Activated T-cell treated with anti-CD3 and anti-CD28 coated beads, Interleukin-2, amount 50 U/mL, for 24 hours (primary cell): ENCODE data around the gene SPTBN5.
A peak's percentile ranks its signal among the peaks of the same experiment; 100 is the strongest.

Experiments used
- DNase-seq: peaks from one replicate; pipeline ENCODE4 v3.0.0-alpha.2; 2020
- H3K27ac Mint-ChIP-seq: 2 replicates; pipeline ENCODE4 v1.8.0; 2020; ENCODE audit warnings: mild to moderate bottlenecking, mixed read lengths
- H3K27me3 Mint-ChIP-seq: 2 replicates; pipeline ENCODE4 v1.8.0; 2020; ENCODE audit warnings: mixed read lengths
- H3K36me3 Mint-ChIP-seq: 2 replicates; pipeline ENCODE4 v1.8.0; 2020; ENCODE audit warnings: low read depth, mixed read lengths
- H3K4me1 Mint-ChIP-seq: 2 replicates; pipeline ENCODE4 v1.8.0; 2020; ENCODE audit warnings: low read depth, mixed read lengths
- H3K4me3 Mint-ChIP-seq: 2 replicates; pipeline ENCODE4 v1.8.0; 2020; ENCODE audit warnings: mild to moderate bottlenecking, moderate library complexity, mixed read lengths
- H3K9me3 Mint-ChIP-seq: 2 replicates; pipeline ENCODE4 v1.8.0; 2020; ENCODE audit warnings: mixed read lengths

Gene SPTBN5

DNA sequence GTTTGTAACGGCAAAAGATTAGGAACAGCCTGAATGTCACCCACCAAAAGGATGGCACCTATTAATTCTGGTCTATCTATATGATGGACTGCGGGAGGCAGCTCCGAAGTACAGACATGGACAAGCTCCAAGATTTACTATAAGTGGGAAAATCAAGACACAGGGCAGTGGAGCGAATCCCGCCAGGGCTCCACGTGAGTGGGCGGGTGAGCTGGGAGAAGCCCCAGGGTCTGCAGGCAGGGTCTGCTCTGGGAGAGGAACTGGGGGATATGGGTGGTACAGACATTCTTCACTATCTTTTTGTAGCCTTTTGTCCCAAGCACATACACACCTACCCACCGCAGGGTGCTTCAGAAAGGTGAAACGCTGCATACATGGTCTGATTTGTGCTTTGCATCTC is 38.2 kb upstream of the SPTBN5 start:
- peaks cover 50% of the 10 kb centered on the region for H3K36me3 Mint-ChIP-seq
- no peaks in the 10 kb centered on the region for H3K27me3 Mint-ChIP-seq
- no peak for DNase-seq
- no peak overlapping the region for H3K4me3 Mint-ChIP-seq
- peaks cover 67% of the 10 kb centered on the region for H3K4me1 Mint-ChIP-seq
- peaks cover 3% of the 10 kb centered on the region for H3K9me3 Mint-ChIP-seq
- H3K27ac Mint-ChIP-seq, result no peak overlapping the region

- no peak overlapping the region for H3K27ac Mint-ChIP-seq
Observed at GRCh38 chr15:41930867-41931222, 37.0 kb upstream of the SPTBN5 start.

GRCh38 chr15:41930221-41930866 is 36.5 kb upstream of the SPTBN5 start:
- H3K4me1 Mint-ChIP-seq, result peaks cover 61% of the 10 kb centered on the region
- no peak for DNase-seq
- H3K9me3 Mint-ChIP-seq, result no peaks in the 10 kb centered on the region
- H3K27me3 Mint-ChIP-seq, result no peaks in the 10 kb centered on the region
- no peak overlapping the region for H3K4me3 Mint-ChIP-seq
- H3K27ac Mint-ChIP-seq, result no peak overlapping the region
- H3K36me3 Mint-ChIP-seq, result peaks cover 42% of the 10 kb centered on the region

More at GRCh38 chr15:41930867-41931222, 37.0 kb upstream of the SPTBN5 start:
- Mint-ChIP-seq H3K27me3 (no peaks in the 10 kb centered on the region), H3K9me3 (peaks cover 3% of the 10 kb centered on the region), H3K36me3 (peaks cover 43% of the 10 kb centered on the region), H3K4me3 (no peak overlapping the region), H3K4me1 (peaks cover 66% of the 10 kb centered on the region)
- no peak for DNase-seq

GRCh38 chr15:41928637-41929620 is 35.1 kb upstream of the SPTBN5 start:
- H3K27me3 Mint-ChIP-seq, result no peaks in the 10 kb centered on the region
- H3K4me1 Mint-ChIP-seq, result peaks cover 47% of the 10 kb centered on the region
- H3K4me3 Mint-ChIP-seq, result no peak overlapping the region
- peaks cover 47% of the 10 kb centered on the region for H3K36me3 Mint-ChIP-seq
- H3K27ac Mint-ChIP-seq, result peak overlapping the region; percentile 65
- no peak for DNase-seq
- H3K9me3 Mint-ChIP-seq, result no peaks in the 10 kb centered on the region

DNA sequence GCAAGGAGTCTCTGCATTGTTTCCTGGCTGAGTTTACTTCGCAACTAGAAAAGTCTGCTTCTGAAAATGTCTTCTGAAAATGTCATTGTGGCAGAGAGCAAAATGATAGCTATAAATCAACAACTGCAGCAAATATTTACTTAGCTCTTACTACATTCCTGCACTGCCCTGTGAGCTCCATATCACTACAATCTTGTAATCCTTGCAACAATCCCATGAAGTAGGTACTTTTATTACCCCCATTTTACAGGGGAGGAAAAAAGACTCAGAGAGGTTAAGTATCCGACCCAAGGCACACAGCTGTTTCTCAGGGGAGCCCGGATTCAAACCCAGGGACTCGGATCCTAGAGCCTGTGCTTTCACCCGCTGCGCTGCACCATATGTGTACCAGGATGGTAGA is 34.2 kb upstream of the SPTBN5 start:
- no peak for DNase-seq
- Mint-ChIP-seq H3K27me3 (no peaks in the 10 kb centered on the region), H3K36me3 (peaks cover 52% of the 10 kb centered on the region), H3K27ac (peak overlapping the region; percentile 1), H3K9me3 (no peaks in the 10 kb centered on the region), H3K4me3 (no peak overlapping the region), H3K4me1 (peaks cover 39% of the 10 kb centered on the region)

- Mint-ChIP-seq H3K9me3 (no peaks in the 10 kb centered on the region), H3K27ac (no peak overlapping the region), H3K4me1 (peaks cover 37% of the 10 kb centered on the region), H3K27me3 (no peaks in the 10 kb centered on the region), H3K4me3 (no peak overlapping the region), H3K36me3 (peaks cover 50% of the 10 kb centered on the region)
- no peak for DNase-seq
Observed at GRCh38 chr15:41927536-41927935, 33.7 kb upstream of the SPTBN5 start.

- Mint-ChIP-seq H3K4me1 (peaks cover 39% of the 10 kb centered on the region), H3K27me3 (no peaks in the 10 kb centered on the region), H3K4me3 (no peak overlapping the region), H3K36me3 (peaks cover 54% of the 10 kb centered on the region), H3K9me3 (no peaks in the 10 kb centered on the region), H3K27ac (peak overlapping the region; percentile 39)
- DNase-seq, result no peak
Observed at GRCh38 chr15:41926185-41927056, 32.6 kb upstream of the SPTBN5 start.

DNA sequence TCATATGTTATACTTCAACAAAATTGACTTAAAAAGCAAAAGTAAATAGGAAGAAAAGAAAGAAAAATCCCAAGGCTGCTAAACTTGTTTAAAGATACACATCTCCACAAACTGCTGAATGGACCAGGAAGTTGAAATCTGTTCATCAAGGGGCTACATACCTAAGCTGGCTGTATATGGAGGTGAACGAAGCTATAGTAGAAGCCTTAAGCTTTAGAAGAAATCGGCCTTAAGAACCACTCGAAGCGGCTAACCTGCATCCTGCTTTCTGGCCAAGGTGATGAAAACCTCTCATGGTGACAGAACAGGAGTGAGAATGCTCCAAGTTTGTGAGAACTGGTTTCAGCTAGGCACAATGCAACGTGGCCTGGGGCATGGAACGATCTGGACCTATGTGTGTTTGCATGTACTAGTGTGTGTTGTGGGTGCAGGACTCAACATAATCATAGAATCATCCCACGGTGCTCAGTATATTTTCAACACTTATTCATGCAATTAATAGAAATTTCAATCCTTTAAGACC is 31.3 kb upstream of the SPTBN5 start:
- H3K4me1 Mint-ChIP-seq, result peaks cover 31% of the 10 kb centered on the region
- H3K4me3 Mint-ChIP-seq, result no peak overlapping the region
- no peak for DNase-seq
- H3K27ac Mint-ChIP-seq, result no peak overlapping the region
- peaks cover 61% of the 10 kb centered on the region for H3K36me3 Mint-ChIP-seq
- H3K9me3 Mint-ChIP-seq, result no peaks in the 10 kb centered on the region
- no peaks in the 10 kb centered on the region for H3K27me3 Mint-ChIP-seq

- Mint-ChIP-seq H3K4me1 (peaks cover 18% of the 10 kb centered on the region), H3K4me3 (no peak overlapping the region), H3K36me3 (peaks cover 65% of the 10 kb centered on the region), H3K27me3 (no peaks in the 10 kb centered on the region), H3K27ac (peak overlapping the region; percentile 10), H3K9me3 (no peaks in the 10 kb centered on the region)
- DNase-seq, result no peak
Observed at GRCh38 chr15:41923401-41923997, 29.6 kb upstream of the SPTBN5 start.

- DNase-seq, result no peak
- H3K27ac Mint-ChIP-seq, result no peak overlapping the region
- no peak overlapping the region for H3K4me3 Mint-ChIP-seq
- H3K9me3 Mint-ChIP-seq, result no peaks in the 10 kb centered on the region
- H3K36me3 Mint-ChIP-seq, result peaks cover 76% of the 10 kb centered on the region
- no peaks in the 10 kb centered on the region for H3K27me3 Mint-ChIP-seq
- peaks cover 22% of the 10 kb centered on the region for H3K4me1 Mint-ChIP-seq
Observed at GRCh38 chr15:41922353-41922752, 28.5 kb upstream of the SPTBN5 start.

DNA sequence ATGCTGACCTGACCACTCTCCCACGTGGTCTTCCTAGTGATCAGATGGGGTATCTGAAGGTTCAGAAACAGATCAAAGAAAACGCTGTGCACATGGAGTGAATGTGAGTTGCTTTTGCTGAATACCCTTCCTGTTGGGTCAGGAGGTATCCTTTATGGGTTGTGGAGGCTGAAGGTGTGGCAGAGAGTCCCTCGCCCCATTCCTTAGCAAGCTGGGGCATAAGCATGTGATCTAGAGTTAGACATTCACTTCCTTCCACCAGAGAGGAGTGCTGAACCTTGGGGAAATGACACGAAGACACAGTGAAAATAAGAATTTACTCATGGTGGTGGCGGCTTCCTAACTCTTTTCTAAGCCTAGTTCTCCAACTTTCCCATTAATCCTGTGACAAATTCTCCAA is 27.8 kb upstream of the SPTBN5 start:
- Mint-ChIP-seq H3K27ac (peak overlapping the region; percentile 30), H3K36me3 (peaks cover 80% of the 10 kb centered on the region), H3K4me1 (peaks cover 18% of the 10 kb centered on the region), H3K9me3 (no peaks in the 10 kb centered on the region), H3K27me3 (no peaks in the 10 kb centered on the region), H3K4me3 (no peak overlapping the region)
- DNase-seq, result no peak

DNA sequence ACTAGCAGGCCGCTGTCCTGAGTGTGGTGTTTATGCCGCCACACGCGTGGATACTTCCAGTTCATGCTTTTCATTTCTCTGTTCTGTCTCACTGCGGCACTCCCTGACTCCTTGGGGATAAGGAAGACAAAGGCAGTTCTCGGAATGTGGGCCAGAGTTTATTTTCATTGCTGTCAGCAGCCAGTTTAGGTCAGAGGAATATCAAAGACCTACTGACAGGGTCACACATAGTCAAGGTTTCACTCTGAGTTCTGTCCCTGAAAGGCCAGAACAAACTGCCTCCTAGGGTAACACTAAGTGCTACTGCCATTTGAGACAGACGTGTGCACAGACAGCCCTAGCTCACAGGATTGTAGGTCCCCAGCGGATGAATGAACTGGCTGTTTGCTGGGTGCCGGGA is 27.3 kb upstream of the SPTBN5 start:
- H3K9me3 Mint-ChIP-seq, result no peaks in the 10 kb centered on the region
- H3K27me3 Mint-ChIP-seq, result no peaks in the 10 kb centered on the region
- peaks cover 16% of the 10 kb centered on the region for H3K4me1 Mint-ChIP-seq
- H3K4me3 Mint-ChIP-seq, result no peak overlapping the region
- no peak overlapping the region for H3K27ac Mint-ChIP-seq
- peaks cover 81% of the 10 kb centered on the region for H3K36me3 Mint-ChIP-seq
- no peak for DNase-seq

- DNase-seq, result no peak
- H3K4me1 Mint-ChIP-seq, result peaks cover 14% of the 10 kb centered on the region
- peaks cover 85% of the 10 kb centered on the region for H3K36me3 Mint-ChIP-seq
- H3K27ac Mint-ChIP-seq, result no peak overlapping the region
- no peaks in the 10 kb centered on the region for H3K27me3 Mint-ChIP-seq
- H3K9me3 Mint-ChIP-seq, result no peaks in the 10 kb centered on the region
- H3K4me3 Mint-ChIP-seq, result no peak overlapping the region
Observed at GRCh38 chr15:41919954-41920538, 26.2 kb upstream of the SPTBN5 start.
